NCI-H226 (cell line): ENCODE results near the gene WDR33.
A peak's percentile ranks its signal among the peaks of the same experiment; 100 is the strongest.

Experiments used
- DNase-seq: peaks from one replicate; pipeline ENCODE4 v3.0.0-alpha.2; 2015

The WDR33 gene

GRCh38 chr2:127715778-127716449 lies 95.1 kb downstream of the WDR33 start:
- DNase-seq = no peak

DNA sequence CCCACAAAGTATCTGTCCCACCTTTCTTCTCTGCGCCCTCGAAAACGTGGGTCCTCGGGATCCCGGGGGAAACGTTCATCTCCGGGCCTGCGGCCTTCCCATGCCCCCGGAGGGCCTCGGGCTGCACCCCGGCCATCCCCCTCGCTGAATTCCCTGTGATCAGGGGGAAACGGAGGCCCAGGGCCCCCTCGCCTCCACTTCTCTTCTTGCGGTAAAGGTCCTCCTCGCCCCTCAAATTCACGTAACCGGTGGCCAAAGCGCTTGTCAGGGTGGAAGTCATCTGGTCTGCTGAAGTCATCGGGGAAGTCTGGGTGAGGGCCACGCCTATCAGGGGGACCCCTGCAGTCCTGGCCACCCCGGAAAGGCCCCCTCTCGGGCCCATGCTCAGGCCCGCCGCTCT lies 97.4 kb downstream of the WDR33 start:
- DNase-seq = no peak

GRCh38 chr2:127712999-127713398 lies 98.0 kb downstream of the WDR33 start:
- DNase-seq = no peak

- DNase-seq = no peak
Observed at GRCh38 chr2:127709336-127709735, 101.6 kb downstream of the WDR33 start.

DNA sequence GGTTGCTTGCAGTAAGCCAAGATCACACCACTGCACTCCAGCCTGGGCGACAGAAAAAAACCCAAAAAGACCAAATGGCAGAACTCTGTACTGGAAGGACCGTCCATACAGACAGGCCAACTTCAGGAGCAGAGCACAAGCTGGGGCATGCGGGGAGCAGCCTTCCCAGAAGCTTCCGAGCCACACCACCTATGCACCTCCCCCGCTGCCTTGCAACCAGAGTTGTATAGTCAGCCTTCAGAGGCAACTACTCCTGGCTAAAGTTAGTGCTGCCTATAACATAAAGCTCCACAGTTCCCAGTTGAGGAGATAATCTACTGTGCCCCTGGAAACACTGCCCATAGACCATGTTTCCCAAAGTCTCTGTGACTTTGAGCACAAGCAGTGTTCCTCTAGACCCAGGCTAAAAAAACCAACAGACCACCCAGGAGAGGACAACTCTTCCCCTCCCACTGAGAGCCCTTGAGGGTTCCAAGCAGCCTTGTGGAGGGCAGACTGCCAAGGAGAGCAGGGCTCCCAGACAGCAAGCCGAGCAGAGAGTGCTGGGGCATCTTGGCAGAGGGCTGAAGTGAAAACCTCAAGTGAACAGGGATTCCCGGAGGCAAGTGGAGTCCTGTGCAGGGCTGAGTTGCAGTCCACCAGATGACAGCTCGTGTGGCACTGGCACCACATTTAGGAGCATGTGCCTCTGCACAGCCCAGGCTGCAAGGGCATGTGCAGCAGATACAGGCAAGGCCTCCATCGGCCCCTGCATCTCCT lies 102.9 kb downstream of the WDR33 start:
- DNase-seq = no peak

DNA sequence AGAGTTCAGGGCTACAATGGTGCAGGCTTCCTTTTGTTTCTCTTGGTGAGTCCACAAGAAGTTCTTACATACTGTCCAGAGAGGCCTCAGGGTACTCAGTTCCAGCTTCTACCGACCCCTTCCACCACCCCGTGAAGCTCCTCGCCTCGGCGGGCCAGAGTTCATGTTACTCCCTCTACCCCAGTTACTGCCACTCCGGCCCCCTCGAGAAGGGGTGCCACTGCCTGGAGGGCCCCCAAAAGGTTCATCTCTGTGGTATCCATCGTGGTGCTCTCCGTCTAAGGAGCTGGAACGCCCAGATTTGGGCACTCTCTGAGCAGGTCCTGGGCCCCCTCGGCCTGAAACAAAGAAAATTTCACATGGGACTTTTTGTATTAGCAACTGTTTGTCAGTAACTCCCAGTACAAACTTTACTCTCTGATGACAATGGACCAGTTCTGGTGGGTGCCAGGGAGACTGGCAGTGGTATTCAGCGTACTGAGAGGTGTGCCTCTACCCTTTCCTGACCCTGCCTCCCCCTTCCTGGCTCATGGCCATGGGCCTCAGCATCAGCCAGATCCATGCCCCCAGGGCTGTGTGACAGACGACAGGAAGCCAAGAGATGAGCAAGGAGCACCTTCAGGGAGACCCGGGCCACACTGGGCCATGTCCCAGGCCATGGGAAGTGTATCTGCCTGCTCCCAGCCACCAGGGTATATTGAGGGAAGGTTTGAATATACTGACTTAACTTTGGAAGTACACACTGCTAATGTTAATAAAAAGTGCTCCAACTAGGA lies 104.6 kb downstream of the WDR33 start:
- DNase-seq = no peak

DNA sequence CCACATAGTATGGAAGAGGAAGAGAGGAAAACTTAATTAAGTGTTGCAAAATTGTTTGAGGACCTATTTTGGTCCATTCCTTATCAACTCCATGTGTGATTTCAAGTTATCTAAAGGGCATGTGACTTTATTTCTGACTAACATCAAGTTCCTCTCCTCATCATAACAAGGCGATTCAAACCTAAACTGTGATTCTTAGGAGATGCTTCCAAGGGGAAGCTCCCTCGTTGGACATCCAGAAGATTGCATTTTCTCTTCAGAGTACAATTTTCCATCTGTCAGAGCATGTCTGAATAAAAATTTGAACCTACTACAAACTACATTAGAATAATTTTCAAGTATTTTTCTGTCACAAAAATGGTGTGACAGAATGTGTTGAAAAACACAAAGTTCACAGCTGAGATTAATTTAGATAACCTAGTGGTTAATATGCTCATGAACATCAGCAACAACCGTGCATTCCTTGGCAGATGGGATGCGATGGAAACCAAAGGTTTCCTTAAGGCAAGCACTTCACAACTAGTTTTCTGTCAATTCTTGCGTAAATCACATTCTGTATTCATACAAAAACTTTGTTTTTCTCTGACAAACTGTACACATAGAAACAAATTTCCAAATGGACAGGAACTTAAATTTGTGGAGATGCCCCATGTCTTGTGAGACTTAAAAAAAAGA lies 105.4 kb downstream of the WDR33 start:
- no peak for DNase-seq

GRCh38 chr2:127704641-127705390 lies 106.2 kb downstream of the WDR33 start:
- DNase-seq = no peak

- no peak for DNase-seq
Observed at GRCh38 chr2:127703282-127703681, 107.7 kb downstream of the WDR33 start.

GRCh38 chr2:127702395-127703009 lies 108.5 kb downstream of the WDR33 start:
- no peak for DNase-seq

DNA sequence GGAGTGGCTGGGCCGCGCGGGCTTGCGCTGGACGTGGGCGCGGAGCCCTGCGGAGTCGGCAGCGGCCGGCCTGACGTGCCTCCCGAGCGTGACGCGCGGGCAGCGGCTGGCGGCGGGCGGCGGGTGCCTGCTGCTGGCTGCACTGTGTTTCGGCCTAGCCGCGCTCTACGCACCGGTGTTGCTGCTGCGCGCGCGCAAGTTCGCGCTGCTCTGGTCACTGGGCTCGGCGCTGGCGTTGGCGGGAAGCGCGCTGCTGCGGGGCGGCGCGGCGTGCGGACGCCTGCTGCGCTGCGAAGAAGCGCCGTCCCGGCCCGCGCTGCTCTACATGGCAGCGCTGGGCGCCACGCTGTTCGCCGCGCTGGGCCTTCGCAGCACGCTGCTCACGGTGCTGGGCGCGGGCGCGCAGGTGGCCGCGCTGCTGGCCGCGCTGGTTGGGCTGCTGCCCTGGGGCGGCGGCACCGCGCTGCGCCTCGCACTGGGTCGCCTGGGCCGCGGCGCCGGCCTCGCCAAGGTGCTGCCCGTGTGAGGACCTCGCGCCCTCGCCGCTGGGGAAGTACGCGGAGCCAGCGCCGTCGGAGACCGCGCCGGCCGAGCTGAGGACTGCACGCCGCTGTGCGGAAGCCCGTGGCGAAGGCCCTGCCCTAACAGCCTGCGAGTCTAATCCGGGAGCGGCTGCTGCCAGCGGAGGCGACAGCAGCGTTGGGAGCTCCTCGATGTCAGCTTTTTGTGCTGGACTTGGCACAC lies 109.1 kb downstream of the WDR33 start:
- DNase-seq = peak; percentile 67

GRCh38 chr2:127701193-127701650 lies 109.7 kb downstream of the WDR33 start, which contains the start of gene SFT2D3:
Gene SFT2D3 (plus strand): TSS chr2:127701497. CDS start chr2:127701529, 32 bp downstream.
- DNase-seq = peak; percentile 90

- DNase-seq = no peak
Observed at GRCh38 chr2:127700527-127701192, 110.3 kb downstream of the WDR33 start.

DNA sequence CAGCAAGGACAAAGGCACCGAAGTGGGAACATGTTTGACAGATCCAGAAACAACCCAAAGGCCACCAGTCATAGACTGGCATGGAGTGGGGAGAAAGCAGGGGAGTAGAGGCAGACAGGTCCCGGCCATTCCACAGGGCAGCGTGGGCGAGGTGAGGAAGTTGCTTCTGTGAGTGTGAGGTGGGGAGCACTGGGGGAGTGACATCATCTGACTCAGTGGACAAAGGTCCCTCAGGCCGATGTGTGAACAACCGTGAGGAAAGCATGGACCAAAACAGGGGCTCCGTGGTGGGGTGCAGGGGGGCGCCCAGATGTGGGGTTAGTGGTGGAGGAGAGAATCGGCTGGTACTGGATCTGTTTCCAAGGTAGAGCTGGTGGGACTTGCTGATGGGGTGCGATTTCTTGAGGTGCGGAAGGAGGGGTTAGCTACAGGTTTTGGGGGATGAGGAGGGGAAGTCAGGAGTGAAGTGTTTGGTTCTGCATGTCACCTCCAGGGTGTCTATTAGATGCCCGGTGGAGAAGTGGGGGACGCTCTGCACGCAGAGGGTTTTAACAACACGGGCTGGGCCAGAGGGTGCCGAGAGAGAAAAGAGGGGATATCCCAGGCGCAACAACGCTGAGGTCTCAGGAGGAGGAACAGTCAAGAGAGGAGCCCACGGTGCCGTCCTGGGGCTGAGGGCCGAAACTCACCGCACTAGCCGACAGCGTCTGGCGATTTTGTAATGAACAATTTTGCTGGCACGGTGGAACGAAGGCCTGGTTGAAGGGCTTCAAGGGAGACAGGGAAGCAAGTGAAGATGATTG lies 112.2 kb downstream of the WDR33 start:
- no peak for DNase-seq

GRCh38 chr2:127697482-127698180 lies 113.3 kb downstream of the WDR33 start:
- DNase-seq = no peak

- DNase-seq = no peak
Observed at GRCh38 chr2:127695491-127696472, 115.2 kb downstream of the WDR33 start.

DNA sequence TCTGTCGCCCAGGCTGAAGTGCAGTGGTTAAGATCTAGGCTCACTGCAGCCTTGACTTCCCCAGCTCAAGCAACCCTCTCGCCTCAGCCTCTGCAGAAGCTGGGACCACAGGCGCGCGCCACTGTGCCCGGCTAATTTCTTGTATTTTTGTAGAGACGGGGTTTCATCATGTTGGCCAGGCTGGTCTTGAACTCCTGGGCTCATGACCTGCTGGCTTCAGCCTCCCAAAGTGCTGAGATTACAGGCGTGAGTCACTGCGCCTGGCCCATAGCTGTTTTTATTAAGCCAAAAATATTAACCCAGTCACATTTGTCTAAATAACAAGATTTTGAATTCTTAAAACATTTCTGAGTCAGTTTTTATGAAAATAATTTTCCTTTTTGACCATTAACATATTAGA lies 116.0 kb downstream of the WDR33 start:
- DNase-seq = no peak

DNA sequence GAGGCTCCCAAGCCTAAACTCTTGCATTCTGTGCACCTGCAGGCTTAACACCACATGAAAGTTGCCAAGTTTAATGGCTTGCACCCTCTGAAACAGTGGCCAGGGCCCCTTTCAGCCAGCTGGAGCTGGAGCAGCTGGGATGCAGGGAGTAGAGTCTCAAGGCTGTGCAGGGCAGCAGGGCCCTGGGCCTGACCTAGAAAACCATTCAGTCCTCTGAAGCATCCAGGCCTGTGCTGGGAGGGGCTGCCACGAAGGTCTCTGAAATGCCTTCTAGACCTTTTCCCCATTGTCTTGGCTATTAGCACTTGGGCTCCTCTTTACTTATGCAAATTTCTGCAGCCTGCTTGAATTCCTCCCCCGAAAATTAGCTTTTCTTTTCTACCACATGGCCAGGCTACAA lies 120.3 kb downstream of the WDR33 start:
- DNase-seq = no peak
